Memory B cell (primary cell): ENCODE measurements around the gene DCTN1.
"Not testable (repeated sequence)": the region's sequence is repeated elsewhere in the genome, so short reads cannot be mapped to it uniquely, and the experiment has no call there.

Experiments
- ATAC-seq: fragments of 150-1000 bp; cut with Tn5 transposase; 2 replicates; pipeline ENCODE4 v1.10.0; 2021; ENCODE audit warnings: low read depth, mild to moderate bottlenecking, moderate library complexity
- DNase-seq, 2 donors: peaks; one replicate each; pipeline ENCODE4 v3.0.0; 2022; ENCODE audit warnings: low spot score in 2 of 2
- H3K27ac Mint-ChIP-seq: one replicate; pipeline ENCODE4 v1.8.0; 2022; ENCODE audit warnings: mild to moderate bottlenecking, moderate library complexity, mixed read lengths
- H3K27me3 Mint-ChIP-seq: one replicate; pipeline ENCODE4 v1.8.0; 2022; ENCODE audit warnings: mixed read lengths
- H3K36me3 Mint-ChIP-seq: one replicate; pipeline ENCODE4 v1.8.0; 2022; ENCODE audit warnings: mild to moderate bottlenecking, mixed read lengths
- H3K4me1 Mint-ChIP-seq: one replicate; pipeline ENCODE4 v1.8.0; 2022; ENCODE audit warnings: mixed read lengths
- H3K4me3 Mint-ChIP-seq: one replicate; pipeline ENCODE4 v1.8.0; 2022; ENCODE audit warnings: mild to moderate bottlenecking, moderate library complexity, mixed read lengths
- H3K9me3 Mint-ChIP-seq: one replicate; pipeline ENCODE4 v1.8.0; 2022; ENCODE audit warnings: mixed read lengths

The DCTN1 gene

GRCh38 chr2:74371421-74371820 is 8.7 kb downstream of the DCTN1 start:
- H3K4me3 Mint-ChIP-seq, result no peak overlapping the region
- peaks cover 56% of the 10 kb centered on the region for H3K36me3 Mint-ChIP-seq
- ATAC-seq (no peak), DNase-seq (no peak)
- no peak overlapping the region for H3K27ac Mint-ChIP-seq
- H3K9me3 Mint-ChIP-seq, result no peaks in the 10 kb centered on the region
- H3K4me1 Mint-ChIP-seq, result peaks cover 8% of the 10 kb centered on the region
- H3K27me3 Mint-ChIP-seq, result no peaks in the 10 kb centered on the region

- Mint-ChIP-seq H3K36me3 (peaks cover 59% of the 10 kb centered on the region), H3K27ac (no peak overlapping the region), H3K9me3 (no peaks in the 10 kb centered on the region), H3K4me1 (peaks cover 3% of the 10 kb centered on the region), H3K27me3 (no peaks in the 10 kb centered on the region), H3K4me3 (no peak overlapping the region)
- DNase-seq (no peak), ATAC-seq (no peak)
Measured at GRCh38 chr2:74369976-74370375, 10.1 kb downstream of the DCTN1 start.

GRCh38 chr2:74368499-74368898 is 11.6 kb downstream of the DCTN1 start:
- Mint-ChIP-seq H3K4me1 (no peaks in the 10 kb centered on the region), H3K4me3 (no peak overlapping the region), H3K9me3 (no peaks in the 10 kb centered on the region), H3K27me3 (no peaks in the 10 kb centered on the region), H3K36me3 (peaks cover 59% of the 10 kb centered on the region), H3K27ac (no peak overlapping the region)
- ATAC-seq, result no peak
- no peak for DNase-seq

GRCh38 chr2:74367789-74368188 is 12.3 kb downstream of the DCTN1 start:
- Mint-ChIP-seq H3K27ac (no peak overlapping the region), H3K27me3 (no peaks in the 10 kb centered on the region), H3K36me3 (peaks cover 59% of the 10 kb centered on the region), H3K4me3 (no peak overlapping the region), H3K9me3 (no peaks in the 10 kb centered on the region), H3K4me1 (no peaks in the 10 kb centered on the region)
- no peak for ATAC-seq
- no peak for DNase-seq

- no peak overlapping the region for H3K27ac Mint-ChIP-seq
- DNase-seq (no peak), ATAC-seq (no peak)
- peaks cover 60% of the 10 kb centered on the region for H3K36me3 Mint-ChIP-seq
- H3K27me3 Mint-ChIP-seq, result no peaks in the 10 kb centered on the region
- no peak overlapping the region for H3K4me3 Mint-ChIP-seq
- no peaks in the 10 kb centered on the region for H3K4me1 Mint-ChIP-seq
- H3K9me3 Mint-ChIP-seq, result no peaks in the 10 kb centered on the region
Measured at GRCh38 chr2:74366036-74366435, 14.1 kb downstream of the DCTN1 start.

- H3K4me3 Mint-ChIP-seq, result no peak overlapping the region
- H3K27me3 Mint-ChIP-seq, result no peaks in the 10 kb centered on the region
- no peaks in the 10 kb centered on the region for H3K4me1 Mint-ChIP-seq
- H3K9me3 Mint-ChIP-seq, result no peaks in the 10 kb centered on the region
- peaks cover 53% of the 10 kb centered on the region for H3K36me3 Mint-ChIP-seq
- H3K27ac Mint-ChIP-seq, result no peak overlapping the region
- DNase-seq (no peak), ATAC-seq (no peak)
Measured at GRCh38 chr2:74364533-74365505, 15.3 kb downstream of the DCTN1 start.

- H3K4me3 Mint-ChIP-seq, result no peak overlapping the region
- no peak for ATAC-seq
- H3K9me3 Mint-ChIP-seq, result no peaks in the 10 kb centered on the region
- DNase-seq, result no peak
- H3K36me3 Mint-ChIP-seq, result peaks cover 50% of the 10 kb centered on the region
- no peaks in the 10 kb centered on the region for H3K4me1 Mint-ChIP-seq
- H3K27me3 Mint-ChIP-seq, result no peaks in the 10 kb centered on the region
- peak overlapping the region; percentile 4 for H3K27ac Mint-ChIP-seq
Measured at GRCh38 chr2:74361327-74361726, 18.8 kb downstream of the DCTN1 start.

- H3K4me1 Mint-ChIP-seq, result no peaks in the 10 kb centered on the region
- H3K27ac Mint-ChIP-seq, result no peak overlapping the region
- peaks cover 41% of the 10 kb centered on the region for H3K36me3 Mint-ChIP-seq
- H3K27me3 Mint-ChIP-seq, result no peaks in the 10 kb centered on the region
- H3K9me3 Mint-ChIP-seq, result no peaks in the 10 kb centered on the region
- DNase-seq (no peak), ATAC-seq (no peak)
- no peak overlapping the region for H3K4me3 Mint-ChIP-seq
Measured at GRCh38 chr2:74357627-74358026, 22.5 kb downstream of the DCTN1 start.

- DNase-seq, result no peak
Measured at GRCh38 chr2:74349889-74350288, 30.2 kb downstream of the DCTN1 start.

GRCh38 chr2:74347742-74348141 is 32.4 kb downstream of the DCTN1 start:
- no peak overlapping the region for H3K27ac Mint-ChIP-seq
- ATAC-seq, result no peak
- no peaks in the 10 kb centered on the region for H3K4me1 Mint-ChIP-seq
- H3K36me3 Mint-ChIP-seq, result peaks cover 4% of the 10 kb centered on the region
- no peak for DNase-seq
- no peak overlapping the region for H3K4me3 Mint-ChIP-seq
- H3K27me3 Mint-ChIP-seq, result no peaks in the 10 kb centered on the region
- H3K9me3 Mint-ChIP-seq, result no peaks in the 10 kb centered on the region

More at GRCh38 chr2:74349889-74350288, 30.2 kb downstream of the DCTN1 start:
- Mint-ChIP-seq H3K4me1 (no peaks in the 10 kb centered on the region), H3K27me3 (no peaks in the 10 kb centered on the region), H3K27ac (no peak overlapping the region), H3K9me3 (no peaks in the 10 kb centered on the region), H3K36me3 (peaks cover 2% of the 10 kb centered on the region), H3K4me3 (no peak overlapping the region)
- no peak for ATAC-seq

- no peaks in the 10 kb centered on the region for H3K27me3 Mint-ChIP-seq
- ATAC-seq (no peak), DNase-seq (no peak)
- H3K9me3 Mint-ChIP-seq, result no peaks in the 10 kb centered on the region
- no peaks in the 10 kb centered on the region for H3K4me1 Mint-ChIP-seq
- H3K4me3 Mint-ChIP-seq, result no peak overlapping the region
- H3K36me3 Mint-ChIP-seq, result peaks cover 4% of the 10 kb centered on the region
- no peak overlapping the region for H3K27ac Mint-ChIP-seq
Measured at GRCh38 chr2:74347303-74347702, 32.8 kb downstream of the DCTN1 start.

- H3K27me3 Mint-ChIP-seq, result no peaks in the 10 kb centered on the region
- H3K4me1 Mint-ChIP-seq, result no peaks in the 10 kb centered on the region
- H3K4me3 Mint-ChIP-seq, result no peak overlapping the region
- peaks cover 3% of the 10 kb centered on the region for H3K36me3 Mint-ChIP-seq
- DNase-seq (no peak), ATAC-seq (no peak)
- H3K27ac Mint-ChIP-seq, result no peak overlapping the region
- no peaks in the 10 kb centered on the region for H3K9me3 Mint-ChIP-seq
Measured at GRCh38 chr2:74345272-74345943, 34.7 kb downstream of the DCTN1 start.

GRCh38 chr2:74343316-74343715 is 36.8 kb downstream of the DCTN1 start, which contains the start of gene SLC4A5:
Gene SLC4A5 (minus strand): TSS chr2:74343416. CDS start chr2:74315023, 28,393 bp downstream.
- Mint-ChIP-seq H3K4me3 (no peak within 1 kb of the TSS), H3K36me3 (peaks cover 2% of the 10 kb centered on the region), H3K27me3 (no peaks in the 10 kb centered on the region), H3K9me3 (no peaks in the 10 kb centered on the region), H3K27ac (no peak within 1 kb of the TSS), H3K4me1 (no peaks in the 10 kb centered on the region)
- DNase-seq (no peak), ATAC-seq (no peak)

GRCh38 chr2:74336227-74336626 is 43.9 kb downstream of the DCTN1 start:
- H3K36me3 Mint-ChIP-seq, ATAC-seq, H3K4me1 Mint-ChIP-seq, H3K27ac Mint-ChIP-seq, H3K27me3 Mint-ChIP-seq, DNase-seq, H3K4me3 Mint-ChIP-seq, H3K9me3 Mint-ChIP-seq: not testable (repeated sequence)
